IPS DF 4.7 (cell line): ENCODE data around the gene CABLES2.

Experiments used
- DNase-seq: peaks from one replicate; pipeline ENCODE4 v3.0.0-alpha.2; 2013; ENCODE audit warnings: low spot score; ENCODE audit errors: extremely low read depth

The CABLES2 gene, protein sequence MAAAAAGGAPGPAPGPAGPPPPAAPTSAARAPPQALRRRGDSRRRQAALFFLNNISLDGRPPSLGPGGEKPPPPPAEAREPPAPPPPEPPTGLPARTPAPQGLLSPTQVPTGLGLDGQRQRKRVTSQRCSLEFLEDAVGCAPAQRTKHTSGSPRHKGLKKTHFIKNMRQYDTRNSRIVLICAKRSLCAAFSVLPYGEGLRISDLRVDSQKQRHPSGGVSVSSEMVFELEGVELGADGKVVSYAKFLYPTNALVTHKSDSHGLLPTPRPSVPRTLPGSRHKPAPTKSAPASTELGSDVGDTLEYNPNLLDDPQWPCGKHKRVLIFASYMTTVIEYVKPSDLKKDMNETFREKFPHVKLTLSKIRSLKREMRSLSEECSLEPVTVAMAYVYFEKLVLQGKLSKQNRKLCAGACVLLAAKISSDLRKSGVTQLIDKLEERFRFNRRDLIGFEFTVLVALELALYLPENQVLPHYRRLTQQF

DNA sequence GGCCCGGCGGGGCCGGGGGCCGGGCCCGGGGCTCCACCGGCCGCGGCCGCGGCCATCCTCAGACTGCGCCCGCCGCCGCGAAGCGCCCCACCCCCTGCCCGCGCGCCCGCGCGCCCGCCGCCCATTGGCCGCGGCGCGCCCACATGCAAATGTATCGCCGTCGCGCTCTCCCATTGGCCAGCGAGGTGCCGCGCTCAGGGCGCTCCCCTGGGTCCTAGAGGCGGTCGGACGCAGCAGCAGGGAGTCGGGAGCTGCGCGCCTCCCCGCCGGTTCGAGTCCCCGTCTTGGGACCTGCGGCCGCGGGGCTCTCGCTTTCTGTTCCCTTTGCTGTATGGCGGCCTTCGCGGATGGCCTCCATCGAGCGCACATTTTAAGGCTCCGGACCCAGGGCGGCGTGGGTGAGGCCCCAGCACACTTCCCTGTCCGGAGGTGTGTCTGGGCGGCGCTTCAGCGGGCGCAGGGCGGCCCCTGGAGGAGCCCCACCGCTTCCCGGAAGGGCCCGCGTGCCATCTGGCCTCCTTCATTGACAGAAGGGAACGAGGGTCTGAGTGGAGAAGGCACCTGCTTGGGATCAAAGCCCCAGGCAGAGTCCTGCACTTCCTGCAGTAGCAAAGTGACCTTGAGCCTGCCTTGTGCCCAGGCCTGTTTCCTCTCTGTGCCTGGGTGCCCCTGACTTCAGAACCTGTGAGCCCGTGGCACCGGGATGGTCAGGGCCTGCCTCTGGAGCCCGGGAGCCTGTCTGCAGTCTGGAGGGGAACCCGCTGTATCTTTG lies at the start of gene CABLES2:
Gene CABLES2, minus strand, starts transcription at position 65 of the 772 bp plus-strand sequence. Its CDS starts 9 bp downstream, at position 56.
- no peak for DNase-seq

GRCh38 chr20:62455929-62456328 lies 48.8 kb upstream of the CABLES2 start:
- no peak for DNase-seq

DNA sequence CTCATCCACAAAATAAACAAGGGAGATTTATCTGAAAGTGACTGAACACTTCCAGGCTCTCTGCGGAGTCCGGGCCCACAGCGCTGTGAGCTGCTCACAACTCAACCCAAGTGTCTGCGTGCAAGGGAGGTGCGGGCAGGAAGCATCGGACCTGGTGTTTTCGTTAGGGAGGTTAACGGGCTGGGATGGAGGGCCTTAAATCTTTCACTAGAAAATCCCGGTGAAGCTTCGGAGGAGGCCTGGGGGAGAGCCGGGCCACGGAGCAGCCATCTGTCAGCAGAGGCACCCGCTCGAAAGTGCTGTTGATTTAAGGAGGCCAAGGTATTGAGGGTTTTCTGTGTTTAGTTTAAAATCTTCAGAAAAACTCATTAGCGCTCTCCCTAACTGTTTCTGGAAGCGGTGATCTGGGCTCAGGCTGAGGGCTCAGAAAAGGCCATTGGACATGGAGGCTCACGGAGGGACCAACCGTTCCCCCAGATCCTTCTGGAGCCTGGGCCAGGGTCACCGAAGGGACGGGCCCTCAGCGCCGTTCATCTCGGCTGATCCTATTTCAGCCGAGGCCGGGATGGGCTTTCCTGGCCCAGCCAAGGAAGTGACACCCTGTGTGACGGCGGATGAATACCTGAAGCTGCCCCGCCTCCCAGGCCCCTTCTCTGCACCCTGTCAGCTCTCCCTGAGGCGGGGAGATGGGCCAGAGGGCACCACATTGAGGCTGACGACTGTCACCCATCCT lies 48.0 kb upstream of the CABLES2 start:
- DNase-seq, result no peak

GRCh38 chr20:62453186-62453808 lies 46.2 kb upstream of the CABLES2 start:
- DNase-seq, result no peak

- DNase-seq, result no peak
These were observed 45.5 kb upstream of the CABLES2 start for GRCh38 chr20:62452475-62453095.

DNA sequence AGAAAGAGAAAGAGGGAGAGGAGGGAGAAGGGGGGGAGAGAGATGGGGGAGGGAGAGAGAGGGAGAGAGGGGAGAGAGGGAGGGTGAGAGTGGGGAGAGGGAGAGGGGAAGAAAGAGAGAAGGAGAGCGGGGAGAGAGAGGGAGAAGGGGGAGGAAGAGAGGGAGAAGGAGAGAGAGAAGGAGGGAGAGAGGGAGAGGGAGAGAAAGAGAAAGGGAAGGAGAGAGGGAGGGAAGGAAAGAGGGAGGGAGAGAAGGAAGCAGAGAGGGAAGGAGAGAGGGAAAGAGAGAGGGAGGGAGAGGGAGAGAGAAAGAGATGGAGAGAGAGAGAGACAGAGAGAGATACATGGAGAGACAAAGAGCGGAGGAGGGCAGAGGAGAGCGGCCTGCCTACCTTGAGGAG lies 44.9 kb upstream of the CABLES2 start:
- no peak for DNase-seq

- DNase-seq, result no peak
These were observed 44.2 kb upstream of the CABLES2 start for GRCh38 chr20:62451156-62451767.

- no peak for DNase-seq
These were observed 43.0 kb upstream of the CABLES2 start for GRCh38 chr20:62449951-62450691.

DNA sequence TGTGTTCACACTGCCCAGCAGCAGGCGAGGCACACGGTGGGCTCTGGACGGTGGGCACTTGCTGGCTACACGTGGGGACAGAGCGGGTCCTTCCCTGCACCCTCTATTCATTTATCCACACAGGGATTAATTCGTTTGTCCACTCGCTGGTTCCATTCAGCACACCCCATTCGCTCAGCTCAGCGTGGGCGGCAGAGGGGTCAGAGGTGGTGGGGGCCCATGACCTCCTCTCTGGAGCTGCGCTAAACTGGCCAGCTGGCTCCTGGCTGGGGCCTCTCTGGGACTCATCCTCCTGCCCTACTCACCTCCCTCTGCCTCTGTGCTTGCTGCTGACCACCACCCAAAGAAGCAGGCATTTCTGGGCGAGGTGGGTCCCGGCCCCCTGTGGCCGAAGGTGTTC lies 41.7 kb upstream of the CABLES2 start:
- no peak for DNase-seq

- DNase-seq, result no peak
These were observed 41.0 kb upstream of the CABLES2 start for GRCh38 chr20:62448038-62448437.

DNA sequence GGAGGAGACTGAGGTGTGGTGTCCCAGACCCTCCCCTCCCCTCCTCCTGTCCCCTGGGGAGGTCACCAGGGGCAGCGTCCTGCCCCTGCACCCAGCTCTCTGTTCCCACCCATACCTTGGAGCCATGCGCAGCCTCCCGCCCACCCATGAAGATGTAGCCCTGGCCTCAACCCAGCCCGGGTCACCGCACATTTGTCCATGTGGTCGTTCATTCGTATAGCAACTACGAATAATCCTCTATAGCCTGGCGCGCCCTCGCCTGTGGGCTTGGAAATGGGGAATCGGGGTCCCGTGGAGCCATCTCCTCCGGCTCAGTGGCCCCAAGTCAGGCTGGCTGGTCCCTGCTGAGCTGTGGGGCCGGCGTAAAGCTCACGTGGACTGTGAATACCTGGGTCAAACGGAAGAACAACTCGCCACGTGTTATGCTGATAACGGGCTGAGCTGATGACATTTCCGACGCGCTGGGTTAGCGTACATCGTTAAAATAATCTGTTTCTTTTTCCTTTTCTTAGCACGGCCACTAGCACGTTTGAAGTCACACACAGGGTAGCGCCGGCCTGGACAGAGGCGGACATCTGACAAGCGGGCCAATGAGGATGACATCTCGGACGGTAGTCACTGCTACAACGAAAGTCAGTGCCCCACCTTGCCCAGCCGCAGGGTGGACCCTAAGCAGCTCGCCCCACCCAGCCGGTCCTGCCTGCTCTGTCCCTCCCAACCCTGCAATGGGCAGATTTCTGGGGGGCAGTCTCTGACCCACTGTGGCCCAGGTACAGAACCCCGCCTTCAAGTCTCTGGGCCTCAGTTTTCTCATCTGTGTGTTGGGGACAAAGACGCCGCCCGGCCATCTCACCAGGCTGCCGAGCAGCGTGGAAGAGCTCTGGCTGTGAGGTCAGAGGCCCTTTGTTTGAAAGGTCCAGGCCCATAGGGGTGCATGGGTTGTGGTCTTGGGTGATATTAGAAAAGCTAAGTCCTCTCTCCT lies 40.1 kb upstream of the CABLES2 start:
- no peak for DNase-seq

GRCh38 chr20:62446481-62446880 lies 39.4 kb upstream of the CABLES2 start:
- DNase-seq, result no peak

DNA sequence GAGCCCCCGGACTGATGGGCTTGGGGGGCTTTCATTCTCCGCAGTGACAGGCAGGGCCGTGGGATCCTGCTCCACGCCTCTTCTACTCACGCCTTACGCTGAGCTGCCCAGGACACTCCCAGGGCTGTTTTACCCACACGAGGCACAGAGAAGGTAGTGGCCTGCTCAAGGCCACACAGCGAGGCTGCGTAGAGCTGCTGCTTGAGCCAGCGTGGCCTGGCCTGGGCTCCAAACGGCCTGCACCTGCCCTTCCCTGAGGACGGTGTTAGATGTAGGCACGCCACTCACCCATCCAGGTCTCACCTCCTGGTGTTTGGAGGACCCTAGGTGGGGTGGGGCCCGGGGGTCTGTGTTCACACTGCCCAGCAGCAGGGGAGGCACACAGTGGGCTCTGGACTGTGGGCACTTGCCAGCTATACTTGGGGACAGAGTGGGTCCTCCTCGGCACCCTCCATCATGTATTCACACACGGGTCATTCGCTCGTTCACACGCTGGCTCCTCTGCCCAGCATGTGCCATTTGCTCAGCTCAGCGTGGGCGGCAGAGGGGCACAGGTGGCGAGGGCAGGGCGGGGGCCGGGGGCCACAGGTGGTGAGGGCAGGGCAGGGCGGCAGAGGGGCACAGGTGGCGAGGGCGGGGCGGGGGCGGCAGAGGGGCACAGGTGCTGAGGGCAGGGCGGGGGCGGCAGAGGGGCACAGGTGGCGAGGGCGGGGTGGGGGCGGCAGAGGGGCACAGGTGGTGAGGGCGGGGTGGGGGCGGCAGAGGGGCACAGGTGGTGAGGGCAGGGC lies 38.7 kb upstream of the CABLES2 start:
- DNase-seq, result no peak

- DNase-seq, result no peak
These were observed 37.2 kb upstream of the CABLES2 start for GRCh38 chr20:62444286-62444685.

DNA sequence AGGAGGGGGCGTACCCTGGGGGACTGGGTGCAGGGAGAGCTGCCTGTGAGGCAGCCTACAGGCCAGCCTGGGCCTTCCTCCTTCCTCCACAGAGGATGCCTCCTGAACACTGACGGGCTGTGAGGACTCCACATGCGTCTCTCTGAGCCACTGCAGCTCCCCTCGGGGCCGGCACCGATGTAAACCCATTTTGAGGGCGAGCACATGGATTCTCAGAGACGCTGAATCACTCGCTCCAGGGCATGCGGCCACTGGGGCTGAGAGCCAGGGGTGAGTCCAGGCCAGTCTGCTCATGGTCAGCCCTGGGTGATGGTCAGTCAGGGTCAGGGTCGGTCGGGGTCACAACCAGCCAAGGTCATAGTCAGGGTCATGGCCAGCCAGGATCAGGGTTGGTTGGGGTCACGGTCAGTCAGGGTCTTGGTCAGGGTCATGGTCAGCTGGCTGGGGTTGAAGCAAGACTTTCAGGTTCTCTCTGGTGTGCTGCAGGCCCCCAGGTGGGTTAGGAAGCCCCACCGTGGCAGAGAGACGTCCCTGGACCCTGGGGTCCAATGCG lies 35.0 kb upstream of the CABLES2 start:
- no peak for DNase-seq

DNA sequence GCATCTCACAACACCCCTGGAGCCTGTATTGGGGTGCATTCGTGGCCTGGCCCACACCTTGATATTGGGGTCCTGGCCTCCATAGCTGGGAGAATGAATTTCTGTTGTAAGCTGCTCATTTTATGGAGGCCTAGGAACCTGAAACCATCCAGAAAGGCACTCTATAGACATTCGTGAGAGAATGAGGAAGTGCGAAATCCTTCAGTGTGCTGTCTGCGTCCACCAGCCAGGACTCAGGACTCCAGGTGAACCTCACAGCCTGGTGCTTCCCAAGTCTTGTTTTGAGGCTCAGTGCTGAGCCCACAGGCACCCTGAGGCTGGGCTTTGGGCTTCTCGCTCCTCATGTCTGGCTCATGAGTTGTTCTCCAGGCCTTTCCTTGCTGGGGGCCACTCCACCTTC lies 32.1 kb upstream of the CABLES2 start:
- DNase-seq, result no peak

DNA sequence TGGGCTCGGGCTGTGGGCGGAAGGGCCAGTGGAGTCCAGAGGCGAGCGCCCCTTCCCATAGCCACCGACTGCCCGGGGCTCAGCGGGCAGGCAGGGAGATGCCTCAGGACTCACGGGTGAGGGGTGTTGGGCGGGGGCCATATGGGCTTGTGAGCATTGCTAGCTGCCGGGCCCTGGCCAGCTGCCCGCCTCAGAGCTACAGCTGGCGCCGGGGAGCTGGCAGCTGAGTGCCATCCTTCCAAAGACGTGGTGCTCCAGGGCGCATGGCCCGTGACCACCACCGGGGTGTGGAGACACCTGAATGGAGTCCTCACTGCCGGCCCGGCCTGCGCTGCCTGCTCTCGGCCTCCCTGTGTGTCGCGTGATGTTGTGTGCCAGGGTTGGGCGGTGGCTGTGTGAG lies 30.8 kb upstream of the CABLES2 start:
- no peak for DNase-seq
